MM.1S (cell line): ENCODE results near the gene ZBTB24.

ENCODE experiments used
- CTCF ChIP-seq: fragments of 300-600 bp; sonication (generic); IDR thresholded peaks from 2 replicates; pipeline ENCODE4 v1.5.1; 2016; ENCODE audit warnings: antibody characterized with exemption, low read length, mixed read lengths
- EZH2 ChIP-seq: fragments of 300-600 bp; sonication (generic); optimal IDR thresholded peaks from 2 replicates; pipeline ENCODE3; 2017; ENCODE audit warnings: low read depth, mild to moderate bottlenecking, antibody characterized with exemption, low read length, mixed read lengths
- EZH2phosphoT487 ChIP-seq: fragments of 300-600 bp; sonication (generic); IDR thresholded peaks from 2 replicates; pipeline ENCODE4 v1.6.1; 2018; ENCODE audit warnings: antibody characterized with exemption, low read length

DNA sequence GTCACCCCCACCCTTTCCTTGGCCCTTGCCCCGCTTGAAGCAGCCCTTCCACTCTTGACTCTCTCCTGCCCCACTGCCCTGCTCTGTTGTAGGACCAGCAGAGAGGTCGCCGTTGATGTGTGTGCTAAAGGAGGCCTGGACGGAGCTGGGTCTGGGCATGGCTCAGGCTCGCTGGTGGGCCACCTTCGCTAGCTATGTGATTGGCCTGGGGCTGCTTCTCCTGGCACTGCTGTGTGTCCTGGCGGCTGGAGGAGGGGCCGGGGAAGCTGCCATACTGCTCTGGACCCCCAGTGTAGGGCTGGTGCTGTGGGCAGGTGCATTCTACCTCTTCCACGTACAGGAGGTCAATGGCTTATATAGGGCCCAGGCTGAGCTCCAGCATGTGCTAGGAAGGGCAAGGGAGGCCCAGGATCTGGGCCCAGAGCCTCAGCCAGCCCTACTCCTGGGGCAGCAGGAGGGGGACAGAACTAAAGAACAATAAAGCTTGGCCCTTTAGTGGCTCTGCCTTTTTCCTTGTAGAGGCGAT lies 39.5 kb downstream of the ZBTB24 start:
- TF ChIP-seq CTCF (no peak), EZH2 (no peak), EZH2phosphoT487 (no peak)
